ENCODE results near the gene RBFOX2.

Gene RBFOX2

DNA sequence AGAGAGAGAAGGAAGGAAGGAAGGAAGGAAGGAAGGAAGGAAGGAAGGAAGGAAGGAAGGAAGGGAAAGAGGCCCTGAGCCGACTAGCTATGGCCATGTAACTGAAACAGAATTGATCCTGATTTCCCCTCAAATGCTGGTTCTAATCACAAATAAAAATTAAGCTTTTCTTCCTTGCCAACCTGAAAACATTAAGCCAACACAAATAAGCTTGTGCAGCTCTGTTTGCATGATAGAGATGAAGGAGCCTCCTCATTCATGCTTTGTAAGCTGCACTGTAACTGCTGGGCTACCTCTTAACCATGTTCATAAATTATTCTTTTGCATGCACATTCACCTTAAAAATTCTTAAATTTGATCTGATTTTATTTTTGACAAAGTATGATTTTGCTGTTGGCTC is 338.6 kb downstream of the RBFOX2 start:
- no peak for DNase-seq (ENCODE audit: low read depth)
- TF ChIP-seq, protein P1, sequence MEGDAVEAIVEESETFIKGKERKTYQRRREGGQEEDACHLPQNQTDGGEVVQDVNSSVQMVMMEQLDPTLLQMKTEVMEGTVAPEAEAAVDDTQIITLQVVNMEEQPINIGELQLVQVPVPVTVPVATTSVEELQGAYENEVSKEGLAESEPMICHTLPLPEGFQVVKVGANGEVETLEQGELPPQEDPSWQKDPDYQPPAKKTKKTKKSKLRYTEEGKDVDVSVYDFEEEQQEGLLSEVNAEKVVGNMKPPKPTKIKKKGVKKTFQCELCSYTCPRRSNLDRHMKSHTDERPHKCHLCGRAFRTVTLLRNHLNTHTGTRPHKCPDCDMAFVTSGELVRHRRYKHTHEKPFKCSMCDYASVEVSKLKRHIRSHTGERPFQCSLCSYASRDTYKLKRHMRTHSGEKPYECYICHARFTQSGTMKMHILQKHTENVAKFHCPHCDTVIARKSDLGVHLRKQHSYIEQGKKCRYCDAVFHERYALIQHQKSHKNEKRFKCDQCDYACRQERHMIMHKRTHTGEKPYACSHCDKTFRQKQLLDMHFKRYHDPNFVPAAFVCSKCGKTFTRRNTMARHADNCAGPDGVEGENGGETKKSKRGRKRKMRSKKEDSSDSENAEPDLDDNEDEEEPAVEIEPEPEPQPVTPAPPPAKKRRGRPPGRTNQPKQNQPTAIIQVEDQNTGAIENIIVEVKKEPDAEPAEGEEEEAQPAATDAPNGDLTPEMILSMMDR (IDR thresholded peaks at IDR 0.05; ENCODE audit: insufficient read depth, low read depth, low read length, missing control alignments): no peak
- H3K4me3 ChIP-seq (ENCODE audit: low read depth, low read length): no peak overlapping the region

DNA sequence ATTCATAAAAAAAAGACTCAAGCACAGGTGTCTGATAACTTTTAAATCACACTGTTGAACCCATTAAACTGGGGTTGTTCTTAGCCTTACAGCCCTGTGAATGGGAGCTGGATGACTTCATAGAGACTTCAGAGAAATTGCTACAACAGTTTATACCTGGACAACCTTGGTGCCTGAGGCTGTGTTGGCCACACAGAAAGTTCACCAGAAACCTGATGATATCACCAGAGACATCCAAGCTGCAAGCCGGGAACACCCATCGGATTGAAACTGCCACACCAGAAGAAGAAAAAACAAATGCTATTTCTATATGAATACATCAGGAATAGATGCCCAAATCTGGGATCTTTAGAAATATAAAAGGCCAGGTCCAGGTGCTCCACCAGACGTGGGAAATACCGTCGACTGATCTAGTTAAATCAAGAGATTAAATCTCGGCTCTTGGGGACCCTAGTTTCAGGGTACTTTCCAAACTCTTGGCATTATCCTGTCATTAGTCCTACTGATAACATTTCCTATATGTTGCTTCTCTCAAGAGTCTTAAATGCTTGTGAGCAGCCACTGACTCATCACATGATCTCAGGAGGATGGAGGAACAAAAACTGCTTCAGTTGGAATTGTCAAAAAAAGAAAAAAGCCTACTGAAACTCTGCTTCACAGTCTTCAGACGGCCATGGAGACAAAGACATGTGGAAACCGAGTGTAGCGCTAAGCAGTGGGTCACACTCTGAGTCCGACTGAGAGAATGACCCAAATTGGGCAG is 339.5 kb downstream of the RBFOX2 start:
- TF ChIP-seq, protein P1 (IDR thresholded peaks at IDR 0.05; ENCODE audit: insufficient read depth, low read depth, low read length, missing control alignments): no peak
- H3K4me3 ChIP-seq (ENCODE audit: low read depth, low read length): no peak overlapping the region
- no peak for DNase-seq (ENCODE audit: low read depth)
